ENCODE results near the gene TUSC2.

TUSC2 gene

DNA sequence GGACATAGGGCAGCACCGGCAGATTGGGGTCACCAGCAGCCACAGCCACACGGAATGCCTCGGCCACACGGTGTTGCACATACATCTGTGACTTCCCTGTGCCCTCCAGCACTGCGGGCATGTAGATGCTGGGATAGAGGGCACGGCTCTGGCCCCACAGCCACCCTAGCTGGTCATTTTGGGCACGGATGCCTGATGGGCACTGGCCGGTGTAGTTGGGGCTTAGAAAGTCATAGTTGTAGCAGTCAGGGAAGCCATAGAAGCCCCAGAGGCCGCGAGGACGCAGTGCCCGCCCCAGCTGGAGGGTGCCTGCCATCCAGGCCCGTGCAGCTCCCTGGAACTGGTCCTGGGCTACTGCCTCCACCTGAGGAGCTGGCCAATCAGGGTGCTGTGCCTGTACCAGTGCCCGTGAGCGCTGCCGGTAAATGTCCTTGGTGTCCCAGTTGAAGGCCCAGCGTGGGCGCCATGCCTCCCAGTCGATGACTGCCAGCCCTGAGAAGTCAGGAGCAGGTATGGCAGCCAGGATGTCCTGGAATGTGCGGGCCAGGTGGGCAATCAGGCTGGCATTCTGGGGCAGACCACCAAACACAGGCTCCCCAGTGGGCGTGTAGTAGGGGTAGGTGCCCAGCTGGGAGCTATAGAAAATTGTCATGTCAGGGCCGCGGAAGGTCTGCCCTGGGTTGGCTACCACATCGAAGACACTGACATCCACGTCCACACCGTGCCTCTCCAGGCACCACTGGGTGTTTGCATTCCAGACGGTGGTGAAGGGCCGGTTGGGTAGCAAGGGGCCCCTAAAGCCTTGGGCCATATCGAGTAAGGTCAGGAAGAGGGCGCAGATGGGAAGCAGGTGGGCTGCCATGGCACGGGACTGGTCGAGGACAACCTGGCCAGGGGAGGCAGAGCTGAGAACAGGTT lies 25.7 kb downstream of the TUSC2 start:
- Histone ChIP-seq H3K36me3 (replicated peaks; ENCODE audit: insufficient read depth, low read length) (no peaks in the 10 kb centered on the region), H3K4me3 (ENCODE audit: low read length) (no peak overlapping the region), H3K9me3 (replicated peaks; ENCODE audit: insufficient read depth, low read length) (no peaks in the 10 kb centered on the region), H3K4me1 (ENCODE audit: low read length) (peaks cover 12% of the 10 kb centered on the region; the same call in 1 of the 2 replicates), H3K9me2 (replicated peaks; ENCODE audit: insufficient read depth, low read length) (no peaks in the 10 kb centered on the region), H3K79me2 (ENCODE audit: low read length) (peaks cover 11% of the 10 kb centered on the region; the same call in 1 of the 2 replicates), H3K27me3 (replicated peaks; ENCODE audit: insufficient read depth, low read length) (no peaks in the 10 kb centered on the region), H2AFZ (ENCODE audit: low read length) (no peak overlapping the region), H3K9ac (ENCODE audit: low read length) (no peak overlapping the region), H3F3A (ENCODE audit: insufficient read depth, low read length) (peaks cover 4% of the 10 kb centered on the region; the same call in 1 of the 2 replicates), H3K4me2 (ENCODE audit: low read depth, low read length) (no peak overlapping the region), H3K27ac (ENCODE audit: low read length) (no peak overlapping the region), H4K20me1 (ENCODE audit: insufficient read depth, low read length) (no peaks in the 10 kb centered on the region)
- DNase-seq, result no peak
- no peak for TF ChIP-seq EZH2phosphoT487 (IDR thresholded peaks at IDR 0.05; ENCODE audit: low read length)

GRCh38 chr3:50300681-50301254 lies 27.3 kb downstream of the TUSC2 start:
- H3K4me1 ChIP-seq (ENCODE audit: low read length), result peaks cover 12% of the 10 kb centered on the region; the same call in 1 of the 2 replicates
- no peaks in the 10 kb centered on the region for H4K20me1 ChIP-seq (ENCODE audit: insufficient read depth, low read length)
- no peaks in the 10 kb centered on the region for H3K27me3 ChIP-seq (replicated peaks; ENCODE audit: insufficient read depth, low read length)
- no peaks in the 10 kb centered on the region for H3K9me2 ChIP-seq (replicated peaks; ENCODE audit: insufficient read depth, low read length)
- H3K4me3 ChIP-seq (ENCODE audit: low read length), result no peak overlapping the region
- no peaks in the 10 kb centered on the region for H3K36me3 ChIP-seq (replicated peaks; ENCODE audit: insufficient read depth, low read length)
- H3K4me2 ChIP-seq (ENCODE audit: low read depth, low read length), result peak overlapping the region; percentile 94; the same call in 1 of the 2 replicates
- DNase-seq, result no peak
- no peak overlapping the region for H2AFZ ChIP-seq (ENCODE audit: low read length)
- peaks cover 4% of the 10 kb centered on the region; the same call in 1 of the 2 replicates for H3F3A ChIP-seq (ENCODE audit: insufficient read depth, low read length)
- no peak overlapping the region for H3K27ac ChIP-seq (ENCODE audit: low read length)
- peaks cover 11% of the 10 kb centered on the region; the same call in 1 of the 2 replicates for H3K79me2 ChIP-seq (ENCODE audit: low read length)
- no peak overlapping the region for H3K9ac ChIP-seq (ENCODE audit: low read length)
- H3K9me3 ChIP-seq (replicated peaks; ENCODE audit: insufficient read depth, low read length), result no peaks in the 10 kb centered on the region
- TF ChIP-seq EZH2phosphoT487 (IDR thresholded peaks at IDR 0.05; ENCODE audit: low read length) (no peak), EZH2 (optimal IDR thresholded peaks at IDR 0.05; ENCODE audit: low read depth, low read length) (no peak)
- TF ChIP-seq, protein P1, sequence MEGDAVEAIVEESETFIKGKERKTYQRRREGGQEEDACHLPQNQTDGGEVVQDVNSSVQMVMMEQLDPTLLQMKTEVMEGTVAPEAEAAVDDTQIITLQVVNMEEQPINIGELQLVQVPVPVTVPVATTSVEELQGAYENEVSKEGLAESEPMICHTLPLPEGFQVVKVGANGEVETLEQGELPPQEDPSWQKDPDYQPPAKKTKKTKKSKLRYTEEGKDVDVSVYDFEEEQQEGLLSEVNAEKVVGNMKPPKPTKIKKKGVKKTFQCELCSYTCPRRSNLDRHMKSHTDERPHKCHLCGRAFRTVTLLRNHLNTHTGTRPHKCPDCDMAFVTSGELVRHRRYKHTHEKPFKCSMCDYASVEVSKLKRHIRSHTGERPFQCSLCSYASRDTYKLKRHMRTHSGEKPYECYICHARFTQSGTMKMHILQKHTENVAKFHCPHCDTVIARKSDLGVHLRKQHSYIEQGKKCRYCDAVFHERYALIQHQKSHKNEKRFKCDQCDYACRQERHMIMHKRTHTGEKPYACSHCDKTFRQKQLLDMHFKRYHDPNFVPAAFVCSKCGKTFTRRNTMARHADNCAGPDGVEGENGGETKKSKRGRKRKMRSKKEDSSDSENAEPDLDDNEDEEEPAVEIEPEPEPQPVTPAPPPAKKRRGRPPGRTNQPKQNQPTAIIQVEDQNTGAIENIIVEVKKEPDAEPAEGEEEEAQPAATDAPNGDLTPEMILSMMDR (IDR thresholded peaks at IDR 0.05; ENCODE audit: low read length), result no peak

DNA sequence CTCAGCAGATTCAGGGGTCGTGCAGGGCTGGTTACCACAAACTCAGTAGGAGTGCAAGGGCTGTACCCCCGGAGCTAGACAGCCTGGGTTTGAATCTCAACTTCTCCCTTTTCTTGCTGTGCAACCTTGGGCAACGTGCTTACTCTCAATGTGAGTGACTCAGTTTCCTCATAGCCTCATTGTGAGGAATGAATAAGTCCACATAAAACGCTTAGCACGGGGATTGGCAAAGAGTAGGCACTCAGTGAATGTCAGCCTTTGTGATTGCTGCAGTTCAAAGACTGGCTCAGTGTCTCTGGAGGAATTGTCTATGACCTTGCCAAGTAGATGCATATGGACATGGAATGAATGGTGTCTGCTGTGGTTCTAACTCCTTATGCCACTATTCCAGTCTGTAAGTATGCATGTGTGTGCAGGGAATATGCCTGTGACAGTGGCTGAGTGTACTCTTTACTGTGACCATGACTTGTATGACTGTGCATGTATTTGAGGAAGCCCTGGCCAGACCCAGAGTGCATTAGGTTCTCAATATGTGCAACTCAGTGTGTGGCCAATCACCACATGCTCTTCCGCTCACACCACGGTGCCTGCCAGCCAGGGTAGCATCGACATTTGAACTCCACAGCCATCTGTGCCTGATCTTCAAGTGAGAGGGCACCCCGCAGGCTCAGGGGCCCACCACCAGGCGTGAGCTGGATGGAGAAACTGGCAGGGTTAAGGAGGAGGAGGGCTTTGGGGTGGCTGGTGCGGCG lies 27.9 kb downstream of the TUSC2 start:
- Histone ChIP-seq H3K4me1 (ENCODE audit: low read length) (peaks cover 12% of the 10 kb centered on the region; the same call in 1 of the 2 replicates), H3K4me2 (ENCODE audit: low read depth, low read length) (peak overlapping the region; percentile 94), H3K9ac (ENCODE audit: low read length) (peak overlapping the region; percentile 80), H3K4me3 (ENCODE audit: low read length) (peak overlapping the region; percentile 72), H3K9me2 (replicated peaks; ENCODE audit: insufficient read depth, low read length) (no peaks in the 10 kb centered on the region), H3K36me3 (replicated peaks; ENCODE audit: insufficient read depth, low read length) (no peaks in the 10 kb centered on the region), H3K27ac (ENCODE audit: low read length) (peak overlapping the region; percentile 55; the same call in 1 of the 2 replicates), H3F3A (ENCODE audit: insufficient read depth, low read length) (peaks cover 4% of the 10 kb centered on the region; the same call in 1 of the 2 replicates), H3K9me3 (replicated peaks; ENCODE audit: insufficient read depth, low read length) (no peaks in the 10 kb centered on the region), H4K20me1 (ENCODE audit: insufficient read depth, low read length) (no peaks in the 10 kb centered on the region), H3K27me3 (replicated peaks; ENCODE audit: insufficient read depth, low read length) (no peaks in the 10 kb centered on the region), H2AFZ (ENCODE audit: low read length) (peak overlapping the region; percentile 87), H3K79me2 (ENCODE audit: low read length) (peaks cover 11% of the 10 kb centered on the region; the same call in 1 of the 2 replicates)
- TF ChIP-seq, protein P1 (IDR thresholded peaks at IDR 0.05; ENCODE audit: low read length), result no peak
- TF ChIP-seq EZH2 (optimal IDR thresholded peaks at IDR 0.05; ENCODE audit: low read depth, low read length) (no peak), EZH2phosphoT487 (IDR thresholded peaks at IDR 0.05; ENCODE audit: low read length) (no peak)
- no peak for DNase-seq

All from MM.1S (cell line).